Activated CD4-positive, alpha-beta T cell treated with anti-CD3 and anti-CD28 coated beads, Interleukin-2, amount 10 ng/mL, durations not matched to agents 24 days and 14 days (primary cell): Measurements from ENCODE around the gene MOB1B. TPM values are rescaled to one million over a fixed set of nuclear protein-coding genes. Genes with fewer than 3 reads are reported as not detected.

Experiments
- DNase-seq: peaks from one replicate; pipeline ENCODE4 v3.0.0; 2022
- H3K27ac Mint-ChIP-seq: one replicate; pipeline ENCODE4 v1.8.0; 2022; ENCODE audit warnings: mild to moderate bottlenecking, mixed read lengths
- H3K27me3 Mint-ChIP-seq: one replicate; pipeline ENCODE4 v1.8.0; 2022; ENCODE audit warnings: mixed read lengths
- H3K36me3 Mint-ChIP-seq: one replicate; pipeline ENCODE4 v1.8.0; 2022; ENCODE audit warnings: low read depth, mild to moderate bottlenecking, mixed read lengths
- H3K4me1 Mint-ChIP-seq: one replicate; pipeline ENCODE4 v1.8.0; 2021; ENCODE audit warnings: mixed read lengths
- H3K4me3 Mint-ChIP-seq: one replicate; pipeline ENCODE4 v1.8.0; 2022; ENCODE audit warnings: mild to moderate bottlenecking, moderate library complexity, mixed read lengths
- H3K9me3 Mint-ChIP-seq: one replicate; pipeline ENCODE4 v1.8.0; 2021; ENCODE audit warnings: mixed read lengths
- intact Hi-C: fragments of 100-400 bp; cut with micrococcal nuclease; formaldehyde crosslinking; loops from one replicate; pipeline ENCODE4 v1.15.1; 2023
- total RNA-seq: library from RNA; stranded (reverse); gene quantifications from 2 replicates; pipeline ENCODE4 v1.2.3, GENCODE V29; 2022

Gene MOB1B
- 23.1 and 24.1 TPM in 2 replicates for total RNA-seq

DNA sequence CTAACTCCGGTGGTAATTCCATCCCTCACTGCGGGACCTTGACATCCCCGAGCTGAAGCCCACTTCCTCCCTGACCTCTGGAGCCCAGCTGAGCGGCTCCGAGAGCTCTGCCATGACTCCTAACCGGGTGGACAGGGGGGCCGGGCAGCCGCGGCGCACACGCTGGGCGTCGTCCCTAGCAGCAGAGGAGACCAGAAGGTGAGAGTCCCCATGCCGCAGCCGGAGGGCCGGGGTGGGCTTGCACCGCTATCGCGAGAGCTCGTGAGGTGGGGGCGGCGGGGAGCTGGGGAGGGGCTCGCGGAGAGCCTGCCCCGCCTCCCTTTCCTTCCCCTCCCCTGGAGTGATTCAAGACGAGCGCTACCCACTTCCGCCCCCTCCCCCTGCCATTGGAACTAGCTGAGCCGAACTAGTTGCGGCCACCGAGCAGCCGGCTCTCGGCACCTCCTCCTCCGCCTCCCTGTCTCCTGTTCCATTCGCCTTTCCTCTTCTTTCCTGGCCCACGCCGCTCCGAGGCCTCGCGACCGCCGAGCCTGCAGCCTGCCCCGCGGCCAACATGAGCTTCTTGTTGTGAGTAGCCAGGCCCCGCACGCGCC lies at the start of gene MOB1B:
TSS of gene MOB1B (plus strand) at position 386 of the 593 bp plus-strand sequence. CDS start at position 554, 168 bp downstream.
- no peaks in the 10 kb centered on the region for H3K27me3 Mint-ChIP-seq

DNA sequence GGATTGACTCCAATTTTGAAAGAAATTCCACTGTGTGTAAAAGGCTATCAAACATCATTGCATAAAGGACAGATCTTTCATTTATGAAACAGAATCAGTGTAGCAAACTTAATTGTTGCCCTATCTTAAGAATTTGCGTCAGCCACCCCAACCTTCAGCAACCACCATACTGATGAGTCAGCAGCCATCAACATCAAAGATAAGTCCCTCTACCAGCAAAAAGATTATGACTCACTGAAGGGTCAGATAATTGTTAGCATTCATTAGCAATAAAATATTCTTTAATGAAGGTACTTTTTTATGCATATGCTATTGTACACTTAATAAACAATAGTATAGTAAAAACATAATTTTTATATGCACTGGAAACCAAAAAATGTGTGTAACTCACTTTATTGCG lies 46.7 kb upstream of the MOB1B start:
- peaks cover 4% of the 10 kb centered on the region for H3K4me1 Mint-ChIP-seq

More for the DNA sequence above, at the start of gene MOB1B:
- intact Hi-C loops = loop anchor here (1.0 to 2.0 kb wide), 5 partner anchors 25 to 214 kb away; partner anchors contain the start of genes DCK, GRSF1 and UTP3
- peak within 1 kb of the TSS; percentile 92 for H3K27ac Mint-ChIP-seq
- no peaks in the 10 kb centered on the region for H3K9me3 Mint-ChIP-seq
- peaks cover 13% of the 10 kb centered on the region for H3K36me3 Mint-ChIP-seq
- peak; percentile 95 for DNase-seq
- H3K4me3 Mint-ChIP-seq = peak within 1 kb of the TSS; percentile 98
- H3K4me1 Mint-ChIP-seq = peaks cover 18% of the 10 kb centered on the region

DNA sequence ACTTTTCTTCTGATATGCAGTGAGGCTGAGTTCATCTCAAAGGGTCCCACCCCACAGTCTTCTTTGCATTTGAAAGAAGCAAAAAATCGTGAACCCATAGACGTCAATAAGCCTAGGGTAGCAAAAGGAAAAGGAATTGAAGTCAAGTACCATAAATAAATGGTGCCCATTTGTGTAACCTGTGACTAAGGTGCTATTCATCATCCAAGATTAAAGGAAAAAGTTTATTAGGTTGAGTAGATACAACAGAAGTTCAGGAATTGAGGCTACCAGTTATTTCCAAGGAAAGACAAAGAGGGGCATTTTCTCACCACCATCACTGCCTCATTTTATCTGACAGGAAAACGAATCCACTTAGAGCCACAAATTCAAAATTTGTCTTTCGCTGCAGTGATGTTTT lies 43.7 kb upstream of the MOB1B start:
- intact Hi-C loops = no loop called here
- no peaks in the 10 kb centered on the region for H3K27me3 Mint-ChIP-seq
- H3K4me3 Mint-ChIP-seq = no peak overlapping the region
- peaks cover 3% of the 10 kb centered on the region for H3K9me3 Mint-ChIP-seq
- no peak for DNase-seq
- peaks cover 12% of the 10 kb centered on the region for H3K4me1 Mint-ChIP-seq
- no peaks in the 10 kb centered on the region for H3K36me3 Mint-ChIP-seq
- H3K27ac Mint-ChIP-seq = no peak overlapping the region

More for the DNA sequence above, 46.7 kb upstream of the MOB1B start:
- Mint-ChIP-seq H3K9me3 (no peaks in the 10 kb centered on the region), H3K27ac (no peak overlapping the region), H3K36me3 (peaks cover 2% of the 10 kb centered on the region), H3K27me3 (no peaks in the 10 kb centered on the region), H3K4me3 (no peak overlapping the region)
- no peak for DNase-seq
- intact Hi-C loops = no loop called here

DNA sequence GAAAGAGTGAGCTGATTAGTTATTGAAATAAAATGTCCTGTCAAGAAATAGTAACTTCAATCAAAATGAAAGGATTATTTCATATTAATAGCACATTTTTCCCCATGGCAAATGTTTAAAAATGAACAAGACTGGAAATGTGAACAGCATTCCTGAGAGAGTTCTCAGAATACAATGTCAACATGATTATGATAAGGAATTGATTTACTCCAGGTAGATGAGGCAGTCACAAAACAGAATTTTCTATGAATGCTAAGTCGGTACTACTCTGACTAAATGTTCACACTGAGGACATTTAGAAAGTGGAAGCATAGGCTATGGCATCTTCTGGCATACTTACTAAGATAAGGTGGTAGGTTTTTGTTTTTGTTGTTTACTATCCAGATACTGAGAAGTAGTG lies 43.1 kb upstream of the MOB1B start:
- no peaks in the 10 kb centered on the region for H3K27me3 Mint-ChIP-seq
- H3K4me3 Mint-ChIP-seq = no peak overlapping the region
- peaks cover 3% of the 10 kb centered on the region for H3K9me3 Mint-ChIP-seq
- peaks cover 16% of the 10 kb centered on the region for H3K4me1 Mint-ChIP-seq
- DNase-seq = no peak
- intact Hi-C loops = no loop called here
- no peak overlapping the region for H3K27ac Mint-ChIP-seq
- no peaks in the 10 kb centered on the region for H3K36me3 Mint-ChIP-seq

DNA sequence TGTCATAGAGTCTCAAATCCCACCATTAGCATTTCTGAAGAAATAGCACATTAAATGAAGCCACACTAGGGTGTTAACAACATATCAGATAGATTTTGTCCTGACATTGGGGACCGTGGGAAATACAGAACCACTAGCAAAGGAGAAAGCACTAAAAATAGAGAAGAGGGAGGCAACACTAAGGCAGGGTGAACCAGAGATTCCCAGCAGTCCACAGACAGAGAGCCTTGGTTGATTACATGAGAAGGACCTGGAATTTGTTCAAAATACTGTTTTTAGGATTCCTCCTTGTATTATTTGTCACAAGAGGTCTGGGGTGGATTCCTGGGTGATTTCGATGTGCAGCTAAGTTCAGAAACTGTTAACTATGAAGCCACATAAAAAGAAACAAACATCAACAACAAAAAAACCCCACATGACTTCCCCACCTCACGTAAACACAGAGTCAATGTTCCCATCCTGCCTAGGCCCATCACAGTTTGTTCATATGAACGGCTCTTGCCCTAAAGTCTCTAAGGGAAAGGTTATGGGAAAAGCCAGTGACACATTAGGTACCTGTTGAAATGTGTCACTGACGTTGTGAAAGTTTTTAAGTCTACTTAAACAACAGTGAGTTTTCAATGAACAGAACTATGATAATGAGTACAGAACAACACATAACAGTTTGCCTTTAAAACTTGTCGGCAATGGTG lies 38.9 kb upstream of the MOB1B start:
- H3K4me1 Mint-ChIP-seq = peaks cover 13% of the 10 kb centered on the region
- no peaks in the 10 kb centered on the region for H3K36me3 Mint-ChIP-seq
- peaks cover 3% of the 10 kb centered on the region for H3K9me3 Mint-ChIP-seq
- DNase-seq = peak; percentile 72
- H3K27ac Mint-ChIP-seq = peak overlapping the region; percentile 72
- no peaks in the 10 kb centered on the region for H3K27me3 Mint-ChIP-seq
- intact Hi-C loops = loop anchor here (1.0 to 5.0 kb wide), 4 partner anchors 20 to 64 kb away; partner anchors contain the start of genes GRSF1 and MOB1B
- H3K4me3 Mint-ChIP-seq = peak overlapping the region; percentile 57

DNA sequence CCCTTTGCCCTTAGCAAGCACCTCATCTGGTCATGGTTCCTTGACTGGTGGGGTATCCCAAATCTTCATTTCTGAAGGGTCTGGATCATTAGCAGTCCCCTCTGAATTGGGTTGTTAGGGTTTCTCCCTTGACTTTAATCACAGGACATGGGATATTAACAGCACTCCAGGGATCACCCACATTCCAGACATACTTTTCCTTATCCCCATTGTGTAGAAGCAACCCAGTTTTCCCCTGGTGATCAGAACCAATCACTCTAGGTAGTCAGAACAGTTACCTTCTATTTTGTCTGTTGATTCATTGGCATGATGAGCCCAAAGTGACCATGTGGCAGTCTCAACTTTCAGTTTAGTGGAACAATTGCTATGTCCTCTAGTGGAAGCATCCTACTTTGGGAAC lies 33.4 kb upstream of the MOB1B start:
- Mint-ChIP-seq H3K36me3 (no peaks in the 10 kb centered on the region), H3K4me1 (peaks cover 1% of the 10 kb centered on the region), H3K27ac (no peak overlapping the region), H3K4me3 (no peak overlapping the region), H3K9me3 (no peaks in the 10 kb centered on the region), H3K27me3 (no peaks in the 10 kb centered on the region)
- DNase-seq = no peak
- intact Hi-C loops = no loop called here

DNA sequence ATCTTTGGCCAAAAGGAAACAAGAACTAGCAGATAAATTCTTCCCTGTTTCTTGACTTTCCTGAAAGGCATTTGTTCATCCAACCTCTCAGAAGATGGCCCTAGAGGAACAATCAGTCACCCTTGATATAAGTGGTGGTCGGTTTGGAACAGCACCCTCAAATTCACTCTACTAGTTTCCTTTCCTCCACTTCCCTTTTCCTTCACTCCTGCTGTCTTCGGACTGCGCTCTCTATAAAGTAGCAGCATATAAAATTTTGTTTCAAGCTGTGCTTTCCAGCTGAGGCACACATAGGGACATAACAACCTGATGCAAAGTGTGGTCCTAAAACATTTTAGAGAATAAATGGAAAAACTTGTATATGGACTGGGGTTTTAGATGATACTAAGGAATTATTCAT lies 29.0 kb upstream of the MOB1B start:
- no peak overlapping the region for H3K27ac Mint-ChIP-seq
- H3K9me3 Mint-ChIP-seq = no peaks in the 10 kb centered on the region
- H3K4me3 Mint-ChIP-seq = no peak overlapping the region
- no peaks in the 10 kb centered on the region for H3K27me3 Mint-ChIP-seq
- intact Hi-C loops = no loop called here
- H3K36me3 Mint-ChIP-seq = no peaks in the 10 kb centered on the region
- no peak for DNase-seq
- no peaks in the 10 kb centered on the region for H3K4me1 Mint-ChIP-seq

DNA sequence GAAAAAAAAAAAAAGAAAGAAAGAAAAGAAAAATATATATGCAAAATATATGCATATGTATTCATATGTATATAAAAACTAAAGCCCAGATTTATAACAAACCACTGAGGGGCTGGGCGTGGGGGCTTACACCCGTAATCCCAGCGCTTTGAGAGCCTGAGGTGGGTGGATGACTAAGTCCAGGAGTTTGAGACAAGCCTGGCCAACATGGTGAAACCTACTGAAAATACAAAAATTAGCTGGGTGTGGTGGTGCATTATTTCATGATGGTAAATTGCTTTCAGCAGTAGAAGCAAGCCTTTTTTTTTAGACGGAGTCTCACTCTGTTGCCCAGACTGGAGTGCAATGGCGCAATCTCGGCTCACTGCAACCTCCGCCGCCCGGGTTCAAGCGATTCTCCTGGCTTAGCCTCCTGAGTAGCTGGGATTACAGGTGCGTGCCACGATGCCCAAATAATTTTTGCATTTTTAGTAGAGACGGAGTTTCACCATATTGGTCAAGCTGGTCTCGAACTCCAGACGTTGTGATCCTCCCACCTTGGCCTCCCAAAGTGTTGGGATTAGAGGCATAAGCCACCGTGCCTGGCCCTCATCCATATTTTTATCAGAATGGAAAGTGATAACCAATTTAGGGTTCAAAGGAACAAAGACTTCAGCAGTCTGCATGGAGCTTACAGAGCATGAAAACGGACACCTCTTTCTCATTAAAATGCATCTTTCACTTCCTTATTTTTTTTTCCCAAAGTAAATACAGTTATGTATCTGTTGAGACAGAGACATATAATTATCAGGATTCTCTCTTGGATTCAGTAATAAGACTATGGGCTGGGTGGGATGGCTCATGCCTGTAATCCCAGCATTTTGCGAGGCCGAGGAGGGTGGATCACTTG lies 27.7 kb upstream of the MOB1B start:
- intact Hi-C loops = no loop called here
- Mint-ChIP-seq H3K36me3 (no peaks in the 10 kb centered on the region), H3K27ac (no peak overlapping the region), H3K4me3 (no peak overlapping the region), H3K9me3 (no peaks in the 10 kb centered on the region), H3K27me3 (no peaks in the 10 kb centered on the region), H3K4me1 (no peaks in the 10 kb centered on the region)
- no peak for DNase-seq

DNA sequence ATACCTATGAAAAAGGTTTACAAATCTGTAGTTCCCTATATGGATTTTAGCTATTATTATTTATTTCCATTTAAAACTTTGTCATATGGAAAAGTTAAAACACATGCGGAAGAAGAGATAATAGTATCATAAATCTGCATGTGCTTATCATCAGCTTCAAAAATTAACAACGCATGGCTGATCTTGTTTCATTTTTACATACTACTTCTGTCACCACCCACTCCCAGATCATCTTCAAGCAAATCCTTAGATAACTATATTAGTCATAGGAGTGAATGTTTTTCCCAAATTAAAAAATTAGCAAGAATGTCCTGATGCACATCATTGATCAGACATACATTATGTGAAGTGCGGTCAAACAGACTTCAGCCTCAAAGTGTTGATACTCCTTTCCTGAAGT lies 24.6 kb upstream of the MOB1B start:
- Mint-ChIP-seq H3K36me3 (no peaks in the 10 kb centered on the region), H3K4me3 (no peak overlapping the region), H3K27me3 (peaks cover 2% of the 10 kb centered on the region), H3K27ac (no peak overlapping the region), H3K4me1 (no peaks in the 10 kb centered on the region), H3K9me3 (no peaks in the 10 kb centered on the region)
- intact Hi-C loops = no loop called here
- DNase-seq = no peak

DNA sequence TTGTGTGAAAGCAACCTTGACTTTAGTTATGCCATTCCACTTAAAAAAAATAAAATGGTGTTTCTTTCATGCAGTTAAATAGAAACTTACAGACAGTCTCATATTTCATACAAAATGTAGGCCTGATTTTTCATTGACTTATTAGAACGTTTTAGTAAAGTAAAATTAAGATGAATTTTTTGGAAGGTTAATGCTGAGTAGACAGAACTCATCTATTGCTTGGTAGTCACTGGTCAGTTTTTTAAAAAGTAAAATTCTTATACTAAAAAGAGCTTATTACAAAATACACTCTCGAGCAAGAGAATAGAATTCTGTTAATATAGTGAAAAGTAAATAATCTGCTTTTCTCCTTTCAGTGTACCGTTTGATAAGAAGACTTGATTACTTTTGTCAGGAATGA lies 21.4 kb upstream of the MOB1B start:
- Mint-ChIP-seq H3K36me3 (no peaks in the 10 kb centered on the region), H3K4me3 (no peak overlapping the region), H3K27ac (no peak overlapping the region), H3K27me3 (peaks cover 6% of the 10 kb centered on the region), H3K9me3 (no peaks in the 10 kb centered on the region), H3K4me1 (no peaks in the 10 kb centered on the region)
- no peak for DNase-seq
- intact Hi-C loops = loop anchor here (10.0 kb wide), 1 partner anchor 304 kb away; no protein-coding TSS in a partner anchor

DNA sequence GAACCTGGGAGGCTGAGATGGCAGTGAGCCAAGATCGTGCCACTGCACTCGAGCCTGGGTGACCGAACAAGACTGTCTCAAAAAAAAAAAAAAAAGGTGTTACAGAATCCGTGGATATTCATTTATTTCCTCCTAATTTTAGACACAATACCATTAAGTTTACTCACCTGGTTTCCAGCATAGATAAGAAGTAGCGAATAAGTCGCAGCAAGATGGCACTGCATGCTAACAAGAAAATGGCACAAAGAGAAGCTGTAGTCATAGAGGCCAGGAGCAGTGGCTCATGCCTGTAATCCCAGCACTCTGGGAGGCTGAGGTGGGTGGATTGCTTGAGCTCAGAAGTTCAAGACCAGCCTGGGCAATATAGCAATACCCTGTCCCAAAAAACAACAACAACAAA lies 17.0 kb upstream of the MOB1B start:
- Mint-ChIP-seq H3K36me3 (no peaks in the 10 kb centered on the region), H3K9me3 (no peaks in the 10 kb centered on the region), H3K4me3 (no peak overlapping the region), H3K27ac (no peak overlapping the region), H3K27me3 (peaks cover 10% of the 10 kb centered on the region), H3K4me1 (no peaks in the 10 kb centered on the region)
- no peak for DNase-seq
- intact Hi-C loops = loop anchor here (10.0 kb wide), 1 partner anchor 300 kb away; no protein-coding TSS in a partner anchor

DNA sequence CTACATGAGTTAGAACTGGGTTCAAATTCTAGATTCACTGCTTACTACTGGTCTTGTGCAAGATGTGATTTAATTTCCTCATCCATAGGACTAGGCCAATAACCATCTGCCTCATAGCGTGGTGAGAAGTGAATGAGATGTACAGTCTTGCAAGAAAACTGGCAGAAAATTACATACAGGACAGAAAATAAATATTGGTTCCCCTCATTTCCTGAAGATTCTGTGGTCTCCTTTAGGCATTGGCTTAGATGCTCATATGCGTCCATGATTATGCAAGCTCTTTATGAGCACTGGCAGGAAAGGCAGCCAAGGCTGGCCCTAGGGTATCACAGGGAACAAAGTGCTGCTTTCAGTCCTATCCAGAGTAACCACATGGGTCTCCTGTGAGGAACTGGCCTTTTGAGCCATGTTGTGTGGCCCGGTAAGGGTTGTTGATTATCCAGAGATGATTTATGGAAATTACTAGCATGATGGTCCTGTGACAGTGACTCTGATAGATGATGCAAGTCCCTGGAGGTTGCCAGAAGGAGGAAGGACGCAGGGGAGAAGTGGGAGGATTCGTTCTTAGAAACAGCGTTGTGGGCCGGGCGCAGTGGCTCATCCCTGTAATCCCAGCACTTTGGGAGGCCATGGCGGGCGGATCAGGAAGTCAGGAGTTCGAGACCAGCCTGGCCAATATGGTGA lies 9.9 kb upstream of the MOB1B start:
- Mint-ChIP-seq H3K36me3 (no peaks in the 10 kb centered on the region), H3K27me3 (peaks cover 2% of the 10 kb centered on the region), H3K4me1 (no peaks in the 10 kb centered on the region), H3K9me3 (no peaks in the 10 kb centered on the region), H3K4me3 (no peak overlapping the region), H3K27ac (no peak overlapping the region)
- no peak for DNase-seq
- intact Hi-C loops = no loop called here

DNA sequence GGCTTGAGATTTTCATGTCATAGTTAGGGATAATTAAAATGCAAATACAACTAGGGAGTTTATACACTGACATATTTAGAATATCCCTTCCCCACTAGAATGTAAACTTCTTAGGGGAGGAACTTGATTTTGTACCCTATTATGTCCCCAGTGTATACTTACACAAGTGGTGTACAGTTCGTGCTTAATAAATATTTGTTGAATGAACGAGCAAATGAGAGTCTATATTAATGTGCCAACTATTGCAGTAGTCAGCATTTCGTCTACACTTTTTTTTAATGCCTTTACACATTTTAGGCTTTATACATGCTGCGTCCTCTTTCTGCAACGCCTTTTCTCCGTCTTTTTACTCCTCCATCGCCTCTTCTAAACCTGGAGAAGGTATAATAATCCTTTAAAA lies 8.4 kb upstream of the MOB1B start:
- Mint-ChIP-seq H3K4me3 (no peak overlapping the region), H3K27ac (no peak overlapping the region), H3K36me3 (no peaks in the 10 kb centered on the region), H3K4me1 (no peaks in the 10 kb centered on the region), H3K9me3 (no peaks in the 10 kb centered on the region), H3K27me3 (peaks cover 2% of the 10 kb centered on the region)
- intact Hi-C loops = no loop called here
- no peak for DNase-seq
